ENCODE data around the gene CRYL1. TPM values are rescaled to one million over a fixed set of nuclear protein-coding genes. Genes with fewer than 3 reads are reported as not detected.

CRYL1 gene
- total RNA-seq, 1 experiment from 2014 or later = 3.7 TPM

GRCh38 chr13:20377720-20378119 lies 147.9 kb downstream of the CRYL1 start:
- H3K9me3 Mint-ChIP-seq = no peaks in the 10 kb centered on the region
- no peak overlapping the region for H3K4ac ChIP-seq (ENCODE audit: low read depth, low read length)
- no peak overlapping the region for H4K5ac ChIP-seq (ENCODE audit: insufficient read length, low read depth, low read length)
- no peak overlapping the region for H2AK5ac ChIP-seq (ENCODE audit: insufficient read length, low read length)
- no peak overlapping the region for H2BK5ac ChIP-seq (ENCODE audit: insufficient read length, low read length)
- H2BK15ac ChIP-seq (ENCODE audit: low read depth, low read length) = no peak overlapping the region
- no peaks in the 10 kb centered on the region for H3K9me3 ChIP-seq (ENCODE audit: control insufficient read depth, low read depth, low read length)
- H2BK20ac ChIP-seq (ENCODE audit: low read depth, low read length, poor library complexity, severe bottlenecking) = no peak overlapping the region
- H3K79me2 ChIP-seq (ENCODE audit: insufficient read depth, low read length) = no peaks in the 10 kb centered on the region
- no peaks in the 10 kb centered on the region for H3K27me3 ChIP-seq (ENCODE audit: insufficient read depth, low read length)
- no peak overlapping the region for H3T11ph ChIP-seq (ENCODE audit: low read length)
- no peak overlapping the region for H3K27ac ChIP-seq (ENCODE audit: insufficient read length, low read depth, low read length)
- no peak overlapping the region for H3K4me2 ChIP-seq (ENCODE audit: insufficient read depth, insufficient read length, low read length)
- H3K14ac ChIP-seq (ENCODE audit: insufficient read depth, low read length) = no peak overlapping the region
- H3K27ac Mint-ChIP-seq = peak overlapping the region in 1 of 3 experiments; percentile 7; a peak in 1 of 7 replicates
- no peaks in the 10 kb centered on the region for H3K4me1 ChIP-seq (ENCODE audit: insufficient read depth, low read length)
- no peaks in the 10 kb centered on the region for H3K23me2 ChIP-seq (ENCODE audit: insufficient read length, low read depth, low read length, poor library complexity, severe bottlenecking)
- no CpG with 5 or more reads among the region's 6 CpGs for WGBS (ENCODE audit: extremely low coverage, insufficient read length, low lambda C conversion rate)
- no peak overlapping the region for H3K56ac ChIP-seq (ENCODE audit: insufficient read length, low read depth, low read length)
- no peaks in the 10 kb centered on the region for H3K27me3 Mint-ChIP-seq (ENCODE audit: low read depth)
- DNase-seq = no peak
- H3K36me3 Mint-ChIP-seq (ENCODE audit: insufficient read depth in 1 of 3, low read depth in 3 of 3) = no peaks in the 10 kb centered on the region; a peak in 1 of 7 replicates
- peaks cover 2 to 6% of the 10 kb centered on the region in 2 experiments; a peak in 1 of 4 replicates for H3K4me1 Mint-ChIP-seq
- no peaks in the 10 kb centered on the region for H3K79me1 ChIP-seq (ENCODE audit: insufficient read depth, low read depth, low read length, poor library complexity, severe bottlenecking)
- H2AFZ ChIP-seq (ENCODE audit: low read length) = no peak overlapping the region
- no peak overlapping the region for H3K4me3 Mint-ChIP-seq
- no peaks in the 10 kb centered on the region for H4K20me1 ChIP-seq (ENCODE audit: control insufficient read depth, insufficient read depth, insufficient read length)
- H3K9ac ChIP-seq (ENCODE audit: extremely low read depth, insufficient read length, low read length) = no peak overlapping the region
- no peak overlapping the region for H4K8ac ChIP-seq (replicated peaks; ENCODE audit: insufficient read length, low read depth, low read length)
- H2BK12ac ChIP-seq (ENCODE audit: insufficient read length, low read depth, low read length) = no peak overlapping the region
- no peak overlapping the region for H2BK120ac ChIP-seq (ENCODE audit: low read depth, low read length, poor library complexity, severe bottlenecking)
- no peak overlapping the region for H3K18ac ChIP-seq (ENCODE audit: insufficient read length, low read depth, low read length)
- no peak for TF ChIP-seq CTCF (conservative IDR thresholded peaks at IDR 0.05)
- H3K23ac ChIP-seq (ENCODE audit: insufficient read length, low read depth, low read length) = no peak overlapping the region
- no peak overlapping the region for H4K91ac ChIP-seq (ENCODE audit: insufficient read length, low read depth, low read length)
